Memory B cell (primary cell): Measurements from ENCODE around the gene BTBD9.

ENCODE experiments used
- ATAC-seq: fragments of 150-1000 bp; cut with Tn5 transposase; 2 replicates; pipeline ENCODE4 v1.10.0; 2021; ENCODE audit warnings: low read depth, mild to moderate bottlenecking, moderate library complexity
- DNase-seq, 2 donors: peaks; one replicate each; pipeline ENCODE4 v3.0.0; 2022; ENCODE audit warnings: low spot score in 2 of 2
- H3K27ac Mint-ChIP-seq: one replicate; pipeline ENCODE4 v1.8.0; 2022; ENCODE audit warnings: mild to moderate bottlenecking, moderate library complexity, mixed read lengths
- H3K27me3 Mint-ChIP-seq: one replicate; pipeline ENCODE4 v1.8.0; 2022; ENCODE audit warnings: mixed read lengths
- H3K36me3 Mint-ChIP-seq: one replicate; pipeline ENCODE4 v1.8.0; 2022; ENCODE audit warnings: mild to moderate bottlenecking, mixed read lengths
- H3K4me1 Mint-ChIP-seq: one replicate; pipeline ENCODE4 v1.8.0; 2022; ENCODE audit warnings: mixed read lengths
- H3K4me3 Mint-ChIP-seq: one replicate; pipeline ENCODE4 v1.8.0; 2022; ENCODE audit warnings: mild to moderate bottlenecking, moderate library complexity, mixed read lengths
- H3K9me3 Mint-ChIP-seq: one replicate; pipeline ENCODE4 v1.8.0; 2022; ENCODE audit warnings: mixed read lengths

BTBD9 gene

GRCh38 chr6:38495518-38495917 is 144.2 kb downstream of the BTBD9 start:
- ATAC-seq (peak; percentile 47), DNase-seq (no peak)
- H3K36me3 Mint-ChIP-seq: no peaks in the 10 kb centered on the region
- peak overlapping the region; percentile 65 for H3K27ac Mint-ChIP-seq
- no peaks in the 10 kb centered on the region for H3K9me3 Mint-ChIP-seq
- H3K4me3 Mint-ChIP-seq: no peak overlapping the region
- H3K4me1 Mint-ChIP-seq: peaks cover 10% of the 10 kb centered on the region
- no peaks in the 10 kb centered on the region for H3K27me3 Mint-ChIP-seq

GRCh38 chr6:38493931-38494547 is 145.7 kb downstream of the BTBD9 start:
- no peak overlapping the region for H3K4me3 Mint-ChIP-seq
- no peaks in the 10 kb centered on the region for H3K27me3 Mint-ChIP-seq
- no peak overlapping the region for H3K27ac Mint-ChIP-seq
- peaks cover 10% of the 10 kb centered on the region for H3K4me1 Mint-ChIP-seq
- ATAC-seq: peak; percentile 47
- peaks cover 3% of the 10 kb centered on the region for H3K36me3 Mint-ChIP-seq
- no peaks in the 10 kb centered on the region for H3K9me3 Mint-ChIP-seq
- peak; percentile 83 to 90 for DNase-seq

- Mint-ChIP-seq H3K27ac (no peak overlapping the region), H3K36me3 (peaks cover 6% of the 10 kb centered on the region), H3K4me3 (no peak overlapping the region), H3K4me1 (peaks cover 10% of the 10 kb centered on the region), H3K27me3 (no peaks in the 10 kb centered on the region), H3K9me3 (no peaks in the 10 kb centered on the region)
- ATAC-seq: no peak
- DNase-seq: no peak
Measured at GRCh38 chr6:38492031-38492430, 147.7 kb downstream of the BTBD9 start.

GRCh38 chr6:38489951-38490350 is 149.8 kb downstream of the BTBD9 start:
- H3K4me1 Mint-ChIP-seq: peaks cover 2% of the 10 kb centered on the region
- no peak for ATAC-seq
- no peaks in the 10 kb centered on the region for H3K9me3 Mint-ChIP-seq
- no peaks in the 10 kb centered on the region for H3K27me3 Mint-ChIP-seq
- H3K36me3 Mint-ChIP-seq: peaks cover 12% of the 10 kb centered on the region
- H3K4me3 Mint-ChIP-seq: no peak overlapping the region
- DNase-seq: no peak
- H3K27ac Mint-ChIP-seq: no peak overlapping the region

- no peak for DNase-seq
- Mint-ChIP-seq H3K9me3 (no peaks in the 10 kb centered on the region), H3K27me3 (no peaks in the 10 kb centered on the region), H3K4me1 (no peaks in the 10 kb centered on the region), H3K36me3 (peaks cover 12% of the 10 kb centered on the region), H3K4me3 (no peak overlapping the region), H3K27ac (no peak overlapping the region)
- no peak for ATAC-seq
Measured at GRCh38 chr6:38487423-38487822, 152.3 kb downstream of the BTBD9 start.

- H3K27me3 Mint-ChIP-seq: no peaks in the 10 kb centered on the region
- DNase-seq (no peak), ATAC-seq (no peak)
- H3K4me1 Mint-ChIP-seq: no peaks in the 10 kb centered on the region
- H3K36me3 Mint-ChIP-seq: peaks cover 12% of the 10 kb centered on the region
- no peaks in the 10 kb centered on the region for H3K9me3 Mint-ChIP-seq
- H3K27ac Mint-ChIP-seq: no peak overlapping the region
- H3K4me3 Mint-ChIP-seq: no peak overlapping the region
Measured at GRCh38 chr6:38485488-38485887, 154.2 kb downstream of the BTBD9 start.

GRCh38 chr6:38484656-38485055 is 155.1 kb downstream of the BTBD9 start:
- Mint-ChIP-seq H3K27me3 (no peaks in the 10 kb centered on the region), H3K27ac (no peak overlapping the region), H3K9me3 (no peaks in the 10 kb centered on the region), H3K4me3 (no peak overlapping the region), H3K36me3 (peaks cover 10% of the 10 kb centered on the region), H3K4me1 (no peaks in the 10 kb centered on the region)
- ATAC-seq (no peak), DNase-seq (no peak)

GRCh38 chr6:38483526-38483925 is 156.2 kb downstream of the BTBD9 start:
- peak in 1 of 2 donors; percentile 11 for DNase-seq
- Mint-ChIP-seq H3K36me3 (peaks cover 9% of the 10 kb centered on the region), H3K4me1 (no peaks in the 10 kb centered on the region), H3K27ac (no peak overlapping the region), H3K27me3 (no peaks in the 10 kb centered on the region), H3K4me3 (no peak overlapping the region), H3K9me3 (no peaks in the 10 kb centered on the region)
- peak; percentile 93 for ATAC-seq

GRCh38 chr6:38482466-38482865 is 157.3 kb downstream of the BTBD9 start:
- DNase-seq: no peak
- Mint-ChIP-seq H3K27me3 (no peaks in the 10 kb centered on the region), H3K4me3 (no peak overlapping the region), H3K36me3 (peaks cover 8% of the 10 kb centered on the region), H3K9me3 (no peaks in the 10 kb centered on the region), H3K4me1 (peaks cover 2% of the 10 kb centered on the region), H3K27ac (no peak overlapping the region)
- ATAC-seq: no peak

- peaks cover 2% of the 10 kb centered on the region for H3K4me1 Mint-ChIP-seq
- no peak overlapping the region for H3K4me3 Mint-ChIP-seq
- no peaks in the 10 kb centered on the region for H3K9me3 Mint-ChIP-seq
- no peak overlapping the region for H3K27ac Mint-ChIP-seq
- no peak for ATAC-seq
- peaks cover 6% of the 10 kb centered on the region for H3K36me3 Mint-ChIP-seq
- no peaks in the 10 kb centered on the region for H3K27me3 Mint-ChIP-seq
- DNase-seq: no peak
Measured at GRCh38 chr6:38481851-38482250, 157.9 kb downstream of the BTBD9 start.

- H3K36me3 Mint-ChIP-seq: peaks cover 6% of the 10 kb centered on the region
- H3K4me3 Mint-ChIP-seq: no peak overlapping the region
- no peak for DNase-seq
- H3K9me3 Mint-ChIP-seq: no peaks in the 10 kb centered on the region
- H3K27me3 Mint-ChIP-seq: no peaks in the 10 kb centered on the region
- no peak overlapping the region for H3K27ac Mint-ChIP-seq
- H3K4me1 Mint-ChIP-seq: peaks cover 2% of the 10 kb centered on the region
- no peak for ATAC-seq
Measured at GRCh38 chr6:38481211-38481836, 158.4 kb downstream of the BTBD9 start.

GRCh38 chr6:38480036-38480435 is 159.7 kb downstream of the BTBD9 start:
- Mint-ChIP-seq H3K4me1 (peaks cover 5% of the 10 kb centered on the region), H3K36me3 (peaks cover 2% of the 10 kb centered on the region), H3K27ac (no peak overlapping the region), H3K4me3 (no peak overlapping the region), H3K27me3 (no peaks in the 10 kb centered on the region), H3K9me3 (no peaks in the 10 kb centered on the region)
- no peak for ATAC-seq
- no peak for DNase-seq

- Mint-ChIP-seq H3K4me1 (peaks cover 5% of the 10 kb centered on the region), H3K27me3 (no peaks in the 10 kb centered on the region), H3K9me3 (no peaks in the 10 kb centered on the region), H3K36me3 (peaks cover 2% of the 10 kb centered on the region), H3K4me3 (no peak overlapping the region), H3K27ac (no peak overlapping the region)
- ATAC-seq (no peak), DNase-seq (no peak)
Measured at GRCh38 chr6:38479331-38479730, 160.4 kb downstream of the BTBD9 start.

GRCh38 chr6:38477680-38478260 is 162.0 kb downstream of the BTBD9 start:
- H3K27me3 Mint-ChIP-seq: no peaks in the 10 kb centered on the region
- H3K4me1 Mint-ChIP-seq: peaks cover 5% of the 10 kb centered on the region
- no peak for DNase-seq
- H3K9me3 Mint-ChIP-seq: peaks cover 4% of the 10 kb centered on the region
- H3K27ac Mint-ChIP-seq: no peak overlapping the region
- no peak overlapping the region for H3K4me3 Mint-ChIP-seq
- no peak for ATAC-seq
- H3K36me3 Mint-ChIP-seq: peaks cover 9% of the 10 kb centered on the region

GRCh38 chr6:38476888-38477287 is 162.8 kb downstream of the BTBD9 start:
- ATAC-seq (no peak), DNase-seq (no peak)
- H3K4me3 Mint-ChIP-seq: no peak overlapping the region
- peaks cover 9% of the 10 kb centered on the region for H3K36me3 Mint-ChIP-seq
- peaks cover 4% of the 10 kb centered on the region for H3K9me3 Mint-ChIP-seq
- peaks cover 5% of the 10 kb centered on the region for H3K4me1 Mint-ChIP-seq
- no peak overlapping the region for H3K27ac Mint-ChIP-seq
- H3K27me3 Mint-ChIP-seq: no peaks in the 10 kb centered on the region
